Stimulated activated CD8-positive, alpha-beta memory T cell treated with anti-CD3 and anti-CD28 coated beads, Interleukin-15, amount 100 ng/mL, for 48 hours (primary cell): Measurements from ENCODE around the gene STAT3.
"Not testable (repeated sequence)": the region's sequence is repeated elsewhere in the genome, so short reads cannot be mapped to it uniquely, and the experiment has no call there.

Experiments used
- DNase-seq, 2 donors: peaks; one replicate each; pipeline ENCODE4 v3.0.0-alpha.2; 2020; ENCODE audit warnings: low read depth in 2 of 2

STAT3 gene

DNA sequence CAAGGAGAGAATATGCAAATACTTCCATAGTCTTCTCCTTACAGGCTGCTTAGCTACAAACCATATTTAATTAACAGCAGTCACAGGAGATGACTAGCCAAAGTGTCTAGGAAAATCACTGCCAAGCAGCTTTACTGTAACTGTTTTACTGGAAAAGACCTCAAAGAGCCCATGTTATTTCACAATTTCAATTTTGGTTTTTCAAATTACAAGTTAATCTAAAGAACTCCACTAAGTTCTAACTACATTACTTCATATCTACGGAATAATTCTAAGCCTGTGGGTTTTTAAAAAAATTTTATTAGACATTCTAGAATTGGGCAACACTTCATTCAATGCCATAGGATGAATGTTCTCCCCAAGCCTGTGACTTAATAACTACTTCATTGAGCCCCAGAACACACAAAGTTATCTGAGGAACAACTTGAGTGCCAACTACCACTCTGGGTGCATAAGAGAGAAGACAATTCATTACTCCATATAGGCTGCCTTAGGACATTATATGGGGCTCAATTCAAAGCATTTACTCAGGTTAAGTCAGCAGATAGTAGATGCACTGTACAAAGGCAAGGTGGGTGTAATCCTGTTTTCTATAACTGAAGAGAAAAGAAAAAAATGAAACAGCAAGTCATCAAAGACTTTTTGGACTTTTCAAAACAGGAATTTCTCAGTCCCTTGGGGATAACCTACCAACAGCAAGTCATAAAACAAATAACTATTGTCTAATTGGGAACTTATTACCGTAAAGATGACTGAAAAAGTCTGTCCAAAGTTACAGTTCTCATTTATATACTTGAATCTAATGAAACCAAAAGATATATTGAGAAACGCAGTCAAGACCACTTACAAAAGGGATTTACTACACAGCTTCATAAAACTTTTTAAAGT lies 33.0 kb downstream of the STAT3 start:
- no peak for DNase-seq

GRCh38 chr17:42348104-42348503 lies 40.1 kb downstream of the STAT3 start:
- DNase-seq: no peak

DNA sequence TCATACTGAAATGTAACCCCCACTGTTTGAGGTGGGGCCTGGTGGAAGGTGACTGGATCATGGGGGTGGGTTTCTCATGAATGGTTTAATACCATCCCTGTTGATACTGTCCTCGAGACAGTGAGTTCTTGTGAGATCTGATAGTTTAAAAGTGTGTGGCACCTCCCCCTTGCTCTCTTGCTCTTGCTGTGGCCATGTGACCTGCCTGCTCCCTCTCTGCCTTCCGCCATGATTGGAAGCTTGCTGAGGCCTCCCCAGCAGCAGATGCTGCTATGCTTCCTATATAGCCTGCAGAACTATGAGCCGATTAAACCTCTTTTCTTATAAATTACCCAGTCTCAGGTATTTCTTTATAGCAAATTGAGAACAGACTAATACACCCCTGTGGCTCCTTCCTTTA lies 40.6 kb downstream of the STAT3 start:
- no peak for DNase-seq

GRCh38 chr17:42347198-42347597 lies 41.0 kb downstream of the STAT3 start:
- DNase-seq: no peak

- DNase-seq: no peak
Measured at GRCh38 chr17:42346481-42346880, 41.8 kb downstream of the STAT3 start.

- DNase-seq: no peak
Measured at GRCh38 chr17:42345396-42346073, 42.7 kb downstream of the STAT3 start.

DNA sequence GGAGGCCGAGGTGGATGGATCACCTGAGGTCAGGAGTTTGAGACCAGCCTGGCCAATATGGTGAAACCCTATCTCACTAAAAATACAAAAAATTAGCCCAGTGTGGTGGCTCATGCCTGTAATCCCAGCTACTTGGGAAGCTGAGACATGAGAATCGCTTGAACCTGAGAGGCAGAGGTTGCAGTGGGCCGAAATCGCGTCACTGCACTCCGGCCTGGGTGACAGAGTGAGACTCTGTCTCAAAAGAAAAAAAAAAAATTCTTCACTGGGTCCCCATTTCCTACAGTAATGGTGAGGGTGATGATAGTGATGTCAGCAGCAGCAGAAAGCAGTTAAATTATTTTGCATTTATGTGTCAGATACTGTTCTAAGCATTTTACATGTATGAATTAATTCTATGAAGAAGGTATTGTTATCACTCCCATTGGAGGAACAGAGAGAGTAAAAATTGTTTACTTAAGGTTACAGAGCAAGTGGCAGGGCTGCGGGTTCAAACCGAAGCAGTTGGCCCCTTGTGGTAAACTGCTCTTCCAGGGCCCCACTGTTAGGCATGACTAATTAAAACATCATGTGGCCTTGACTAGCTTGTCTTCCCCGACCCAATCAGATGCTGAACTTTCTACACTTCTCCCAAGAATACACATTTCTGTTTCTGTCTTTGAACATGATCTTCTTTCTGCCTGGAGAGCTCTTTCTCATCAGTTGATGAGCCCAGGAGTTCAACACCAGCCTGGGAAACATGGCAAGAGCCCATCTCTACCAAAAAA lies 45.8 kb downstream of the STAT3 start:
- DNase-seq: peak; percentile 37 to 38

DNA sequence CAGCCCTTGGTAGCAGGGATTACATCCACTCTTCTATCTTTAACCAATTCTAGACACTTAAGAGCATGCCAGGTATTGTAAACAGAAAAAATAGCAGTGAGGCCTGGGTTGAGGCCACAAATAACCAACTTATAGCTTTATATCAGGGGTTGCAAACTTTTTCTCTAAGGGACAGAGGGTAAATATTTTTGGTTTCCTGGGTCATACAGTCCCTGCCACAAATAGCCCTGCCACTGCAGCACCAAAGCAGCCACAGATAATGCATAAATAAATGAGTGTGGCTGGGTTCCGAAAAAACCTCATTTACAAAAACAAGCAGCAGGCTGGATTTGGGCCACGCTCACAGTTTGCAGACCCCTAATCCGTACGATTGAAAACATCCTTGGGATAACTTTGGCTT lies 46.7 kb downstream of the STAT3 start:
- DNase-seq: no peak

DNA sequence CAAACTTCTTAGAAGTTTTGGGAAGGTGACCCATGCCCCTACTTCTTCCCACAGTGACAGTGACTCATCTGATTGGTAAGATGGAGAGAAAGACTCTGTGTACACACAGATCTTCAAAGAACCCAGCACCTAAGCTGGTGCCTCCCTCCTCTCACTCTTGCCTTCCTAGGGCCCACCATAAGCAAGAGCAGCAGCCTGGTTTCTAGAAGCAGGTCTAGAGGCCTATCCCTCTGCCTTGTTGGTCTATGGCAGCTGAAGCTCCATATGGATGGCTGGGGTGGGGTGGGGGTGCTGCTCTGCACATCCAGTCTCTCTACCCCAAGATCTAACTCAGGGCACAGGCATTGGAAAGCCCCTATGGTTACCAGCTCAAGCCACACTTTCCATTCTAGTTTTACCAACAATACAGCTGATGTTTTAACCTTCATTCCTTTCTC lies 47.5 kb downstream of the STAT3 start:
- DNase-seq: peak in 1 of 2 donors; percentile 44

- DNase-seq: no peak
Measured at GRCh38 chr17:42339221-42339620, 49.0 kb downstream of the STAT3 start.

- no peak for DNase-seq
Measured at GRCh38 chr17:42338427-42338985, 49.7 kb downstream of the STAT3 start.

DNA sequence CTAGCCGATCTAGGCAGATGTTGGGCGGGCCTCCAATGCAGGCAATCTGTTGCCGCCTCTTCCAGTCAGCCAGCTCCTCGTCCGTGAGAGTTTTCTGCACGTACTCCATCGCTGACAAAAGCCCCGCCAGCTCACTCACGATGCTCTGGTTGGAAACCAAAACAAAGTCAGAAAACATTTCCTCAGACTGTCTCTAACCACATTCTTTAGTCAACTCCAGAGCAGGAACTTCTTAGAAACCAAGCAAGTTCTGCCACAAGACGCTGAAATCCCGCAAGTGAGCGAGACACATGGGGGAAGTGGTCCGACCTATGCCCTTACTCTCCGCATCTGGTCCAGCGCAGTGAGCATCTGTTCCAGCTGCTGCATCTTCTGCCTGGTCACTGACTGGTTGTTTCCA lies 50.8 kb downstream of the STAT3 start:
- peak; percentile 72 to 78 for DNase-seq

- DNase-seq: no peak
Measured at GRCh38 chr17:42334677-42335076, 53.6 kb downstream of the STAT3 start.

DNA sequence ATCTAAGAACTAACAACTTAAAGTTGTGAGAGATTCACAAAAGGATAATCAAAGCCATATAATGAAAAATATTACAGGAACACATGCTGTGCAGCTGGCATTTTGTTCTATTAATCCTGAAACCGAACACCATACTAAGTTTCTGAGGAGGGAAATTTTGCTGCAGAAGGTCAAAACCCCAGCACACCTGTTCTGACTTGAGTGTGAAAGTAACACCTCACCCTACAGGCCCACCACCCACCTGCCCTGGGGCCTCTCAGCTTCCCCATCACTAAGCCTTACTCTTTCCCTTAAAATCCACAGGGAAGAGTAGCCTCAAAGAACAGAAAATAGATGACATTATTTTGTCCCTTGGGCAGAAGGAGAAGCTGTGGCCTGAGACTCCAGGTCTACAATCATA lies 55.2 kb downstream of the STAT3 start:
- peak in 1 of 2 donors; percentile 26 for DNase-seq

DNA sequence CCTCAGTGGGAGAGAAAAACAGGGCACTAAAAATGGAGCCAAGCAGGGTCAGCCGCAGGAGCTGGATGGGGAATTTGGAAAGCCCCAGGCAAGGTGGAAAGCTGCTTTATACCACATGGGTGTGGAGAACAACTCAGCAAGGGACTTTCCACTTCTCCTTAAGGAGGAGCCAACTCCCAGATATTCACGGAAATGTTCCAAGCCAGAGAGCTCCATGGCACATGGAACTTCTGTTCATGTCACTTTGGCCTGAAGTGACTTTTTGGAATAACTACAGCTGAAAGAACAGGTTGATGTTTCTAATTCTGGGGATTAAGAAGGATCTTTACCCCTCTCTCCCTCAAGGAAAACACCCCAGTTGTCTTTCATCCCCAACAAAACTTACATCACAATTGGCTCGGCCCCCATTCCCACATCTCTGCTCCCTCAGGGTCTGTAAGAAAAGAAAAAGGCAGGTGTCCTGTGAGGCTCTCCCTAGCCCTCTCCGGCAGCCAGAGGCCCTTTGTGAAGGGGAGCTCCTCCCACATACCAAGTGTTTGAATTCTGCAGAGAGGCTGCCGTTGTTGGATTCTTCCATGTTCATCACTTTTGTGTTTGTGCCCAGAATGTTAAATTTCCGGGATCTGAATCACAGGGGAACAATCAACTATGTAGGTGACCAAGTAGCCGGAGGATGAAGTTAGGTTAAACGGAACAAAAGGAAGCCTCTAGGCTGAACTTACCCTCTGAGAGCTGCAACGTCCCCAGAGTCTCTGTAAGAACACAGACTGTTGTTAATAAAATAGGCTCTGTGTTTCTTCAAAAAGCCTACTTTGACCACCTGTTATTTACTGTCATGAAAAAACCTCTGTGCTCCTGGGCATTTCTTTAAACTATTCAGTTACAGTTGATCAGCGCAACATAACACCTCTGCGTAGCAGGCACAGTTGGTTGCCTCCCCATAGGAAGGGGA lies 58.9 kb downstream of the STAT3 start:
- no peak for DNase-seq

- no peak for DNase-seq
Measured at GRCh38 chr17:42325026-42325425, 63.2 kb downstream of the STAT3 start.

- DNase-seq: no peak
Measured at GRCh38 chr17:42323268-42323773, 64.9 kb downstream of the STAT3 start.

DNA sequence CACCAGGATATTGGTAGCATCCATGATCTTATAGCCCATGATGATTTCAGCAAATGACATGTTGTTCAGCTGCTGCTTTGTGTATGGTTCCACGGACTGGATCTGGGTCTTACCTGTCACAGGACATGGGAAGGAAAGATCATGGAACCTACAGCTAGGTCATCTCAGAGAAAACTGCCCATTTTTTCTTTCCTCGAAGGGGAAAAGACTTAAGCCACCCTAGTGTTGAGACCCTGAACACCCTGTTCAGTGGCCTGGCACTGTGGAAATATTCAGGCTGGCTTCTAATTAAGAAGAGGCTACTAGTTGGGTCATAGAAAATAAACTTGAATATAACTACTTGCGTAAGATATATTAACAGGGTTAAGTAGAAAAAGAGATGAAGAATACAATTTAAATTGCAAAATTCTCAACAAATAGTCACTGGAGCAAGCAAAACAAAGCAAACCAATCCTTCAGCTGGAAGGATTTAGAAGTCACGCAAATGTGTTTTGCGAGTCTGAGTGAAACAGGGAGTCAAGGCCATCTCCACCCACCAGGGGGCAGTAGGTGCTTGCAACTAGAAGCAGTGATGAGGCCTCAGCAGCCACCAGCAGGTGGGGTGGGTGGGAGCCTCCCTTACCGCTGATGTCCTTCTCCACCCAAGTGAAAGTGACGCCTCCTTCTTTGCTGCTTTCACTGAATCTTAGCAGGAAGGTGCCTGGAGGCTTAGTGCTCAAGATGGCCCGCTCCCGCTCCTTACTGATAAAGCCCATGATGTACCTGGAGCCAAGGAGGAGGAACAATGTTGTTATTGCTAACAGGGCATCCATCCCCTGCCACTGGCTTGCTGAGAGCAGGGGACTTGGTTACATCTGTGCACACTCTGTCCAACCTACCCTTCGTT lies 65.6 kb downstream of the STAT3 start:
- DNase-seq: peak; percentile 84 to 87

DNA sequence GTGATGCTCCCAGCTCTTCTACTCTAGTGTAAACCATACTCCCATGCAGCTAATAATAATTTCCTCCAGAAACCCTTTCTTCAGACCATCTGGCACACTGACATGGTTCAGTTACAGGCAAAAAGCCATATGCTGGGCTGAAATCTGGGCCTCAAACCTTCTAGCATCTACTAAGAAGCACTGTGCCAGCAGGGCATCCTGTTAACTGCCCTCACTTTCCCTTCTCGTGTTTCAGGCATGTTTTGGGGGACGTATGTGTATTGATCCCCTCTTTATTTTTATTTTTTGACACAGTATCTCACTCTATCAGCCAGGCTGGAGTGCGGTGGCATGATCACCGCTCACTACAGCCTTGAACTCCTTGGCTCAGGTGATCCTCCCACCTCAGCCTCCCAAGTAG lies 66.7 kb downstream of the STAT3 start:
- DNase-seq: no peak

- not testable (repeated sequence) for DNase-seq
Measured at GRCh38 chr17:42317967-42318366, 70.3 kb downstream of the STAT3 start.
